GM12878 (cell line): ENCODE data around the gene OR8B2. TPM values are rescaled to one million over a fixed set of nuclear protein-coding genes. Genes with fewer than 3 reads are reported as not detected.

Experiments used
- CHD2 ChIP-seq: IDR thresholded peaks from 2 replicates; pipeline ENCODE4 v1.6.1; 2011; ENCODE audit warnings: low read depth, low read length, improper control_type of control experiment, borderline replicate concordance
- EGR1 ChIP-seq, 2 experiments: IDR thresholded peaks; 1 replicate in 1 of 2; 2 replicates in 1 of 2; pipeline ENCODE4 v1.6.1; 2011 to 2012; ENCODE audit warnings: low read depth in 2 of 2, low read length in 2 of 2, borderline replicate concordance in 1 of 2, mild to moderate bottlenecking in 1 of 2, moderate library complexity in 1 of 2
- JUND ChIP-seq: IDR thresholded peaks from 2 replicates; pipeline ENCODE4 v1.6.1; 2012; ENCODE audit warnings: low read depth, mild to moderate bottlenecking, low read length, improper control_type of control experiment, moderate library complexity
- KDM1A ChIP-seq: fragments of 200-600 bp; sonication (generic); IDR thresholded peaks from 2 replicates; pipeline ENCODE4 v1.6.1; 2016; ENCODE audit warnings: borderline replicate concordance
- STAT3 ChIP-seq: IDR thresholded peaks from 2 replicates; pipeline ENCODE4 v1.6.1; 2011; ENCODE audit warnings: low read depth, low read length, improper control_type of control experiment
- ZNF207 ChIP-seq: fragments of 450-650 bp; IDR thresholded peaks from 2 replicates; pipeline ENCODE4 v1.6.1; 2014; ENCODE audit warnings: antibody characterized with exemption, mild to moderate bottlenecking, borderline replicate concordance
- polyA plus RNA-seq, 11 experiments: library from polyadenylated mRNA; depleted of rRNA in 4 of 11; unstranded in 6 of 11; stranded (reverse) in 5 of 11; fragments of >200 nt; fragmentation: Nextera tagmentation in 4 of 11; fragmentation: Illumina TruSeq in 1 of 11; extraction: Ambion mirVana in 4 of 11; extraction: Trizol in 1 of 11; gene quantifications; 1 replicate in 1 of 11; 2 replicates in 10 of 11; pipeline versions ENCODE4 v1.2.1 to v1.2.3, GENCODE V29; 2011 to 2016; ENCODE audit warnings: inconsistent platforms in 2 of 11, missing spikeins in 2 of 11, low read depth in 1 of 11
- total RNA-seq, 4 experiments: library from RNA; depleted of rRNA in 3 of 4; stranded (reverse); fragments of >200 nt in 3 of 4; fragmentation: Illumina TruSeq in 1 of 4; extraction: Trizol in 1 of 4; gene quantifications; 2 replicates each; pipeline versions ENCODE4 v1.2.1 to v1.2.3, GENCODE V29; 2013 to 2021
- TF ChIP-seq, protein P1 (sequence below): IDR thresholded peaks from 2 replicates; pipeline ENCODE4 v1.6.1; 2012; ENCODE audit warnings: improper control_type of control experiment, low read depth, low read length; ENCODE audit not compliant: insufficient replicate concordance
- TF ChIP-seq, protein P2 (sequence below): fragments of 450-650 bp; IDR thresholded peaks from 2 replicates; pipeline ENCODE4 v1.6.1; 2016; ENCODE audit warnings: mild to moderate bottlenecking

The OR8B2 gene
- total and polyA plus RNA-seq, 10 of the 15 experiments (the other 5 are each of a cell fraction or from before 2014, with no cell fraction given), result not detected

DNA sequence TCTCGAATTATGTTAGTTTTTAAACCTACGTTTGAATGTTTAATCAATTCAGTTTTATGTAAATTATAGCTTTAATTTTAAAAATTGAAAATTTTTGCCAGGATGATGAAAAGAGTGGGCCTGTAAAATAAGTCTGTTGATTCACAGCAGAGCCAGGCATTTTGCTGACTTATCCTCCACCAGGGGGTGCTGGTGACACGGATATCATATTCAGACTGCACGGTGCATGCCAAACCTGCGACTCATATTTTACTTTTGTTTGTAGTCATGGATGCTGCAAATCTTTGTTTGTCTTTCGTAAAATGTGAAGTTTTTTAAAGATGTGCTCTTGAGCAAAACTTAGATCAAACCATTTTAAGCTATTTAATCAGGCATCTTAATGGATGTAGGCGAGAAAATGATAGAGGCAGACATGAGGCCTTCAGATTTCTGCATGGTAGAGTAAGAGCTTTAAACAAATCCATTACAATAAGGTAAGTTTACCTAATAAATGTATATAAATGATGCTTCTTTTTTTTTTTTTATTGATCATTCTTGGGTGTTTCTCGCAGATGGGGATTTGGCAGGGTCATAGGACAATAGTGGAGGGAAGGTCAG, 18.1 kb upstream of the OR8B2 start (continued):
- TF ChIP-seq, protein P1, sequence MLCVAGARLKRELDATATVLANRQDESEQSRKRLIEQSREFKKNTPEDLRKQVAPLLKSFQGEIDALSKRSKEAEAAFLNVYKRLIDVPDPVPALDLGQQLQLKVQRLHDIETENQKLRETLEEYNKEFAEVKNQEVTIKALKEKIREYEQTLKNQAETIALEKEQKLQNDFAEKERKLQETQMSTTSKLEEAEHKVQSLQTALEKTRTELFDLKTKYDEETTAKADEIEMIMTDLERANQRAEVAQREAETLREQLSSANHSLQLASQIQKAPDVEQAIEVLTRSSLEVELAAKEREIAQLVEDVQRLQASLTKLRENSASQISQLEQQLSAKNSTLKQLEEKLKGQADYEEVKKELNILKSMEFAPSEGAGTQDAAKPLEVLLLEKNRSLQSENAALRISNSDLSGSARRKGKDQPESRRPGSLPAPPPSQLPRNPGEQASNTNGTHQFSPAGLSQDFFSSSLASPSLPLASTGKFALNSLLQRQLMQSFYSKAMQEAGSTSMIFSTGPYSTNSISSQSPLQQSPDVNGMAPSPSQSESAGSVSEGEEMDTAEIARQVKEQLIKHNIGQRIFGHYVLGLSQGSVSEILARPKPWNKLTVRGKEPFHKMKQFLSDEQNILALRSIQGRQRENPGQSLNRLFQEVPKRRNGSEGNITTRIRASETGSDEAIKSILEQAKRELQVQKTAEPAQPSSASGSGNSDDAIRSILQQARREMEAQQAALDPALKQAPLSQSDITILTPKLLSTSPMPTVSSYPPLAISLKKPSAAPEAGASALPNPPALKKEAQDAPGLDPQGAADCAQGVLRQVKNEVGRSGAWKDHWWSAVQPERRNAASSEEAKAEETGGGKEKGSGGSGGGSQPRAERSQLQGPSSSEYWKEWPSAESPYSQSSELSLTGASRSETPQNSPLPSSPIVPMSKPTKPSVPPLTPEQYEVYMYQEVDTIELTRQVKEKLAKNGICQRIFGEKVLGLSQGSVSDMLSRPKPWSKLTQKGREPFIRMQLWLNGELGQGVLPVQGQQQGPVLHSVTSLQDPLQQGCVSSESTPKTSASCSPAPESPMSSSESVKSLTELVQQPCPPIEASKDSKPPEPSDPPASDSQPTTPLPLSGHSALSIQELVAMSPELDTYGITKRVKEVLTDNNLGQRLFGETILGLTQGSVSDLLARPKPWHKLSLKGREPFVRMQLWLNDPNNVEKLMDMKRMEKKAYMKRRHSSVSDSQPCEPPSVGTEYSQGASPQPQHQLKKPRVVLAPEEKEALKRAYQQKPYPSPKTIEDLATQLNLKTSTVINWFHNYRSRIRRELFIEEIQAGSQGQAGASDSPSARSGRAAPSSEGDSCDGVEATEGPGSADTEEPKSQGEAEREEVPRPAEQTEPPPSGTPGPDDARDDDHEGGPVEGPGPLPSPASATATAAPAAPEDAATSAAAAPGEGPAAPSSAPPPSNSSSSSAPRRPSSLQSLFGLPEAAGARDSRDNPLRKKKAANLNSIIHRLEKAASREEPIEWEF, result no peak
- TF ChIP-seq STAT3 (no peak), EGR1 (IDR thresholded peaks at IDR 0.05; ENCODE audit: borderline replicate concordance in 1 of 2, low read depth in 2 of 2, low read length in 2 of 2) (no peak), CHD2 (no peak), KDM1A (no peak), JUND (no peak), ZNF207 (no peak)
- TF ChIP-seq, protein P2, sequence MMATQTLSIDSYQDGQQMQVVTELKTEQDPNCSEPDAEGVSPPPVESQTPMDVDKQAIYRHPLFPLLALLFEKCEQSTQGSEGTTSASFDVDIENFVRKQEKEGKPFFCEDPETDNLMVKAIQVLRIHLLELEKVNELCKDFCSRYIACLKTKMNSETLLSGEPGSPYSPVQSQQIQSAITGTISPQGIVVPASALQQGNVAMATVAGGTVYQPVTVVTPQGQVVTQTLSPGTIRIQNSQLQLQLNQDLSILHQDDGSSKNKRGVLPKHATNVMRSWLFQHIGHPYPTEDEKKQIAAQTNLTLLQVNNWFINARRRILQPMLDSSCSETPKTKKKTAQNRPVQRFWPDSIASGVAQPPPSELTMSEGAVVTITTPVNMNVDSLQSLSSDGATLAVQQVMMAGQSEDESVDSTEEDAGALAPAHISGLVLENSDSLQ, result no peak
- TF ChIP-seq, all 136 proteins: peak for 5
